Astrocyte (in vitro differentiated cells and primary cell): ENCODE results near the gene KCNJ13.

ENCODE experiments used
- CTCF ChIP-seq: IDR thresholded peaks from 2 replicates; pipeline ENCODE4 v1.5.1; 2011; ENCODE audit warnings: low read depth, mild to moderate bottlenecking, inconsistent platforms, low read length, moderate library complexity; ENCODE audit not compliant: insufficient read depth
- EZH2 ChIP-seq: IDR thresholded peaks from 2 replicates; pipeline ENCODE4 v1.6.1; 2012; ENCODE audit warnings: mild to moderate bottlenecking, low read length, inconsistent platforms; ENCODE audit not compliant: insufficient read depth

GRCh38 chr2:232767866-232768265 lies 8.5 kb downstream of the KCNJ13 start:
- TF ChIP-seq CTCF (no peak), EZH2 (no peak)
